Peyer's patch (tissue), 4 donors: ENCODE results near the gene PRSS16. TPM values are rescaled to one million over a fixed set of nuclear protein-coding genes. Genes with fewer than 3 reads are reported as not detected.
"Not testable (repeated sequence)": the region's sequence is repeated elsewhere in the genome, so short reads cannot be mapped to it uniquely, and the experiment has no call there.

Experiments
- DNase-seq, 3 donors: peaks; one replicate each; pipeline ENCODE4 v3.0.0-alpha.2; 2017 to 2019
- H3K27ac ChIP-seq, 4 donors: fragments of 200-600 bp; sonication (generic); one replicate each; pipeline ENCODE4 v1.5.1; 2016 to 2019
- H3K27me3 ChIP-seq, 2 donors: fragments of 200-600 bp; sonication (generic); one replicate each; pipeline ENCODE4 v1.5.1; 2019
- H3K36me3 ChIP-seq, 3 donors: fragments of 200-600 bp; sonication (generic); one replicate each; pipeline ENCODE4 v1.5.1; 2016 to 2019
- H3K4me1 ChIP-seq, 4 donors: fragments of 200-600 bp; sonication (generic); one replicate each; pipeline ENCODE4 v1.5.1; 2016 to 2019
- H3K4me3 ChIP-seq, 4 donors: fragments of 200-600 bp; sonication (generic); 1 replicate in 3 of 4; 2 replicates in 1 of 4; pipeline ENCODE4 v1.5.1; 2016 to 2019; ENCODE audit warnings: mild to moderate bottlenecking in 1 of 4
- H3K9me3 ChIP-seq, 4 donors: fragments of 200-600 bp; sonication (generic); one replicate each; pipeline ENCODE4 v1.5.1; 2016 to 2019; ENCODE audit warnings: mild to moderate bottlenecking in 1 of 4
- CTCF ChIP-seq, 6 experiments: fragments of 450-650 bp in 4 of 6; fragments of 200-600 bp in 2 of 6; sonication (generic) in 1 of 6; IDR thresholded peaks; one replicate each; pipeline ENCODE4 v1.5.1; 2017 to 2019; ENCODE audit warnings: antibody characterized with exemption in 6 of 6, mild to moderate bottlenecking in 3 of 6, moderate library complexity in 1 of 6
- POLR2A ChIP-seq, 2 donors: fragments of 450-650 bp; IDR thresholded peaks; one replicate each; pipeline ENCODE4 v1.5.1; 2017; ENCODE audit warnings: antibody characterized with exemption in 2 of 2, mild to moderate bottlenecking in 2 of 2, moderate library complexity in 2 of 2
- total RNA-seq, 4 donors: library from RNA; depleted of rRNA; stranded (reverse); fragments of >200 nt; gene quantifications; one replicate each; pipeline ENCODE4 v1.1.0, GENCODE V29; 2016

The PRSS16 gene
- total RNA-seq, 4 donors from 2014 or later, result 5.0 to 37.1 (median 29.8) TPM

- H3K9me3 ChIP-seq, result no peaks in the 10 kb centered on the region
- H3K4me1 ChIP-seq, result no peaks in the 10 kb centered on the region
- TF ChIP-seq CTCF (IDR thresholded peaks at IDR 0.05), result no peak
- TF ChIP-seq POLR2A (IDR thresholded peaks at IDR 0.05), result no peak
- no peaks in the 10 kb centered on the region for H3K36me3 ChIP-seq
- DNase-seq, result no peak
- no peaks in the 10 kb centered on the region for H3K27me3 ChIP-seq
- H3K27ac ChIP-seq, result no peak overlapping the region
- no peak overlapping the region for H3K4me3 ChIP-seq
Measured at GRCh38 chr6:27263886-27264285, 16.4 kb downstream of the PRSS16 start.

GRCh38 chr6:27267003-27267402 is 19.5 kb downstream of the PRSS16 start:
- not testable (repeated sequence) for H3K4me3 ChIP-seq, H3K9me3 ChIP-seq, DNase-seq, H3K4me1 ChIP-seq, H3K27me3 ChIP-seq, H3K27ac ChIP-seq, H3K36me3 ChIP-seq

GRCh38 chr6:27267857-27268434 is 20.4 kb downstream of the PRSS16 start:
- no peaks in the 10 kb centered on the region for H3K36me3 ChIP-seq
- H3K27me3 ChIP-seq, result no peaks in the 10 kb centered on the region
- H3K9me3 ChIP-seq, result no peaks in the 10 kb centered on the region
- no peaks in the 10 kb centered on the region for H3K4me1 ChIP-seq
- no peak overlapping the region for H3K4me3 ChIP-seq
- no peak for TF ChIP-seq CTCF (IDR thresholded peaks at IDR 0.05)
- no peak for TF ChIP-seq POLR2A (IDR thresholded peaks at IDR 0.05)
- no peak overlapping the region for H3K27ac ChIP-seq
- DNase-seq, result no peak

- TF ChIP-seq POLR2A (IDR thresholded peaks at IDR 0.05), result no peak
- TF ChIP-seq CTCF (IDR thresholded peaks at IDR 0.05), result no peak
- Histone ChIP-seq H3K27me3 (no peaks in the 10 kb centered on the region), H3K27ac (no peak overlapping the region), H3K4me1 (no peaks in the 10 kb centered on the region), H3K4me3 (no peak overlapping the region), H3K9me3 (no peaks in the 10 kb centered on the region), H3K36me3 (no peaks in the 10 kb centered on the region)
- DNase-seq, result no peak
Measured at GRCh38 chr6:27268803-27269202, 21.3 kb downstream of the PRSS16 start.

GRCh38 chr6:27273783-27274182 is 26.3 kb downstream of the PRSS16 start:
- Histone ChIP-seq H3K4me3 (no peak overlapping the region), H3K27me3 (no peaks in the 10 kb centered on the region), H3K27ac (no peak overlapping the region), H3K36me3 (no peaks in the 10 kb centered on the region), H3K9me3 (peaks cover 0 to 5% (median 0%) of the 10 kb centered on the region in 4 donors), H3K4me1 (no peaks in the 10 kb centered on the region)
- DNase-seq, result no peak
- TF ChIP-seq CTCF (IDR thresholded peaks at IDR 0.05) (no peak), POLR2A (IDR thresholded peaks at IDR 0.05) (no peak)

GRCh38 chr6:27275025-27275956 is 27.8 kb downstream of the PRSS16 start:
- H3K27ac ChIP-seq, result no peak overlapping the region
- H3K4me3 ChIP-seq, result no peak overlapping the region
- DNase-seq, result no peak
- TF ChIP-seq POLR2A (IDR thresholded peaks at IDR 0.05) (no peak), CTCF (IDR thresholded peaks at IDR 0.05) (no peak)
- H3K9me3 ChIP-seq, result peaks cover 0 to 5% (median 0%) of the 10 kb centered on the region in 4 donors
- no peaks in the 10 kb centered on the region for H3K27me3 ChIP-seq
- no peaks in the 10 kb centered on the region for H3K4me1 ChIP-seq
- no peaks in the 10 kb centered on the region for H3K36me3 ChIP-seq
